BE2C (cell line): ENCODE data around the gene CNGB1.

Experiments
- DNase-seq: peaks from one replicate; pipeline ENCODE4 v3.0.0-alpha.2; 2020
- H3K27me3 ChIP-seq: fragments of 250-450 bp; sonication (Bioruptor Pico); 2 replicates; pipeline ENCODE4 v1.5.1; 2020; ENCODE audit warnings: mild to moderate bottlenecking
- H3K36me3 ChIP-seq: fragments of 250-450 bp; sonication (Bioruptor Pico); 2 replicates; pipeline ENCODE4 v1.5.1; 2020; ENCODE audit warnings: mild to moderate bottlenecking
- H3K4me1 ChIP-seq: fragments of 250-450 bp; sonication (Bioruptor Pico); 2 replicates; pipeline ENCODE4 v1.5.1; 2020
- H3K4me3 ChIP-seq: 2 replicates; pipeline ENCODE4 v1.5.1; 2011; ENCODE audit warnings: low read depth, low read length
- H3K9me3 ChIP-seq: fragments of 250-450 bp; sonication (Bioruptor Pico); 2 replicates; pipeline ENCODE4 v1.5.1; 2020
- CTCF ChIP-seq: IDR thresholded peaks from 2 replicates; pipeline ENCODE4 v1.5.1; 2012; ENCODE audit warnings: mild to moderate bottlenecking, low read depth, low read length

Gene CNGB1

GRCh38 chr16:57911743-57912142, 59.2 kb downstream of the CNGB1 start:
- no peak for TF ChIP-seq CTCF
- Histone ChIP-seq H3K27me3 (no peaks in the 10 kb centered on the region), H3K36me3 (no peaks in the 10 kb centered on the region), H3K4me3 (no peak overlapping the region), H3K4me1 (no peaks in the 10 kb centered on the region), H3K9me3 (no peaks in the 10 kb centered on the region)
- DNase-seq: no peak

GRCh38 chr16:57910696-57911095, 60.2 kb downstream of the CNGB1 start:
- TF ChIP-seq CTCF: no peak

GRCh38 chr16:57908409-57908987, 62.4 kb downstream of the CNGB1 start:
- Histone ChIP-seq H3K9me3 (no peaks in the 10 kb centered on the region), H3K27me3 (no peaks in the 10 kb centered on the region), H3K4me3 (no peak overlapping the region), H3K4me1 (no peaks in the 10 kb centered on the region), H3K36me3 (no peaks in the 10 kb centered on the region)
- no peak for DNase-seq
- TF ChIP-seq CTCF: no peak

More at GRCh38 chr16:57910696-57911095, 60.2 kb downstream of the CNGB1 start:
- H3K36me3 ChIP-seq: no peaks in the 10 kb centered on the region
- no peaks in the 10 kb centered on the region for H3K9me3 ChIP-seq
- H3K4me1 ChIP-seq: no peaks in the 10 kb centered on the region
- no peak overlapping the region for H3K4me3 ChIP-seq
- no peaks in the 10 kb centered on the region for H3K27me3 ChIP-seq
- no peak for DNase-seq

GRCh38 chr16:57906382-57907316, 64.3 kb downstream of the CNGB1 start:
- no peak for DNase-seq

GRCh38 chr16:57904101-57904500, 66.8 kb downstream of the CNGB1 start:
- Histone ChIP-seq H3K36me3 (no peaks in the 10 kb centered on the region), H3K4me3 (no peak overlapping the region), H3K9me3 (no peaks in the 10 kb centered on the region), H3K4me1 (no peaks in the 10 kb centered on the region), H3K27me3 (no peaks in the 10 kb centered on the region)
- DNase-seq: no peak
- TF ChIP-seq CTCF: no peak

More at GRCh38 chr16:57906382-57907316, 64.3 kb downstream of the CNGB1 start:
- no peaks in the 10 kb centered on the region for H3K4me1 ChIP-seq
- TF ChIP-seq CTCF: peak; percentile 32
- no peaks in the 10 kb centered on the region for H3K27me3 ChIP-seq
- no peaks in the 10 kb centered on the region for H3K9me3 ChIP-seq
- H3K4me3 ChIP-seq: no peak overlapping the region
- no peaks in the 10 kb centered on the region for H3K36me3 ChIP-seq

GRCh38 chr16:57903656-57904055, 67.3 kb downstream of the CNGB1 start:
- no peaks in the 10 kb centered on the region for H3K4me1 ChIP-seq
- no peaks in the 10 kb centered on the region for H3K27me3 ChIP-seq
- DNase-seq: no peak
- no peak for TF ChIP-seq CTCF
- no peaks in the 10 kb centered on the region for H3K9me3 ChIP-seq
- H3K4me3 ChIP-seq: no peak overlapping the region
- H3K36me3 ChIP-seq: no peaks in the 10 kb centered on the region
